H9 (cell line): ENCODE data around the gene IDNK. TPM values are rescaled to one million over a fixed set of nuclear protein-coding genes. Genes with fewer than 3 reads are reported as not detected.

ENCODE experiments used
- DNase-seq: peaks from one replicate; pipeline ENCODE4 v3.0.0-alpha.2; 2017
- H2AFZ ChIP-seq: one replicate; pipeline ENCODE4 v1.6.1; 2013; ENCODE audit warnings: mild to moderate bottlenecking, low read length, control low read depth, moderate library complexity
- H2AK5ac ChIP-seq: 2 replicates; pipeline ENCODE4 v1.6.1; 2013; ENCODE audit warnings: low read length, control low read depth, mixed read lengths; ENCODE audit not compliant: insufficient read length
- H2BK120ac ChIP-seq: one replicate; pipeline ENCODE4 v1.6.1; 2013; ENCODE audit warnings: low read depth, mild to moderate bottlenecking, low read length, control low read depth, inconsistent platforms; ENCODE audit not compliant: poor library complexity, severe bottlenecking
- H2BK12ac ChIP-seq: 2 replicates; pipeline ENCODE4 v1.6.1; 2013; ENCODE audit warnings: low read length, control low read depth, mixed read lengths, low read depth; ENCODE audit not compliant: insufficient read length
- H2BK15ac ChIP-seq: 2 replicates; pipeline ENCODE4 v1.6.1; 2013; ENCODE audit warnings: low read depth, low read length, control low read depth
- H2BK20ac ChIP-seq: one replicate; pipeline ENCODE4 v1.6.1; 2013; ENCODE audit warnings: low read depth, mild to moderate bottlenecking, low read length, control low read depth, inconsistent platforms; ENCODE audit not compliant: poor library complexity, severe bottlenecking
- H2BK5ac ChIP-seq: 2 replicates; pipeline ENCODE4 v1.6.1; 2013; ENCODE audit warnings: low read length, control low read depth, mixed read lengths; ENCODE audit not compliant: insufficient read length
- H3K14ac ChIP-seq: 2 replicates; pipeline ENCODE4 v1.6.1; 2013; ENCODE audit warnings: low read length, control low read depth; ENCODE audit not compliant: insufficient read depth
- H3K18ac ChIP-seq: 2 replicates; pipeline ENCODE4 v1.6.1; 2013; ENCODE audit warnings: low read depth, mild to moderate bottlenecking, mixed read lengths, low read length, control low read depth; ENCODE audit not compliant: insufficient read length
- H3K23ac ChIP-seq: 2 replicates; pipeline ENCODE4 v1.6.1; 2013; ENCODE audit warnings: low read length, control low read depth, mixed read lengths, low read depth; ENCODE audit not compliant: insufficient read length
- H3K23me2 ChIP-seq: 2 replicates; pipeline ENCODE4 v1.6.1; 2013; ENCODE audit warnings: low read depth, mild to moderate bottlenecking, mixed read lengths, low read length, control low read depth; ENCODE audit not compliant: insufficient read length, poor library complexity, severe bottlenecking
- H3K27ac ChIP-seq: 2 replicates; pipeline ENCODE4 v1.5.1; 2013; ENCODE audit warnings: low read length, control low read depth, mixed read lengths, low read depth; ENCODE audit not compliant: insufficient read length
- H3K27me3 ChIP-seq: 2 replicates; pipeline ENCODE4 v1.6.1; 2013; ENCODE audit warnings: low read length, control low read depth, inconsistent platforms; ENCODE audit not compliant: insufficient read depth
- H3K4ac ChIP-seq: 2 replicates; pipeline ENCODE4 v1.6.1; 2013; ENCODE audit warnings: low read depth, mild to moderate bottlenecking, control low read depth, inconsistent platforms, low read length, moderate library complexity
- H3K4me1 ChIP-seq: 2 replicates; pipeline ENCODE4 v1.6.1; 2013; ENCODE audit warnings: low read length, control low read depth, inconsistent platforms; ENCODE audit not compliant: insufficient read depth
- H3K4me2 ChIP-seq: 2 replicates; pipeline ENCODE4 v1.6.1; 2013; ENCODE audit warnings: low read length, control low read depth, mixed read lengths; ENCODE audit not compliant: insufficient read length, insufficient read depth
- H3K56ac ChIP-seq: 2 replicates; pipeline ENCODE4 v1.6.1; 2013; ENCODE audit warnings: low read depth, mild to moderate bottlenecking, mixed read lengths, low read length, control low read depth; ENCODE audit not compliant: insufficient read length
- H3K79me1 ChIP-seq: 2 replicates; pipeline ENCODE4 v1.6.1; 2013; ENCODE audit warnings: low read depth, mild to moderate bottlenecking, moderate library complexity, low read length, control low read depth, inconsistent platforms; ENCODE audit not compliant: insufficient read depth, poor library complexity, severe bottlenecking
- H3K79me2 ChIP-seq: 2 replicates; pipeline ENCODE4 v1.6.1; 2013; ENCODE audit warnings: low read length, control low read depth, inconsistent platforms; ENCODE audit not compliant: insufficient read depth
- H3K9ac ChIP-seq: 2 replicates; pipeline ENCODE4 v1.6.1; 2013; ENCODE audit warnings: low read length, control low read depth, mixed read lengths; ENCODE audit not compliant: insufficient read length; ENCODE audit errors: extremely low read depth
- H3K9me3 ChIP-seq: one replicate; pipeline ENCODE4 v1.6.1; 2013; ENCODE audit warnings: low read depth, low read length, inconsistent platforms; ENCODE audit not compliant: control insufficient read depth
- H3T11ph ChIP-seq: one replicate; pipeline ENCODE4 v1.6.1; 2013; ENCODE audit warnings: mild to moderate bottlenecking, low read length, control low read depth, inconsistent platforms
- H4K20me1 ChIP-seq: one replicate; pipeline ENCODE4 v1.6.1; 2013; ENCODE audit not compliant: control insufficient read depth, insufficient read length, insufficient read depth
- H4K5ac ChIP-seq: 2 replicates; pipeline ENCODE4 v1.6.1; 2013; ENCODE audit warnings: low read depth, mild to moderate bottlenecking, mixed read lengths, low read length, control low read depth; ENCODE audit not compliant: insufficient read length
- H4K8ac ChIP-seq: replicated peaks from 2 replicates; pipeline ENCODE4 v1.6.1; 2013; ENCODE audit warnings: low read length, control low read depth, mixed read lengths, low read depth; ENCODE audit not compliant: insufficient read length
- H4K91ac ChIP-seq: 2 replicates; pipeline ENCODE4 v1.6.1; 2013; ENCODE audit warnings: low read depth, mild to moderate bottlenecking, moderate library complexity, mixed read lengths, low read length, control low read depth; ENCODE audit not compliant: insufficient read length
- H3K27ac Mint-ChIP-seq, 3 experiments: 2 replicates in 2 of 3; 3 replicates in 1 of 3; pipeline ENCODE4 v1.8.0; 2020 to 2021; ENCODE audit warnings: mixed read lengths in 3 of 3, mild to moderate bottlenecking in 1 of 3, moderate library complexity in 1 of 3
- H3K27me3 Mint-ChIP-seq: 2 replicates; pipeline ENCODE4 v1.8.0; 2021; ENCODE audit warnings: low read depth, mild to moderate bottlenecking, moderate library complexity, mixed read lengths
- H3K36me3 Mint-ChIP-seq, 3 experiments: 2 replicates in 2 of 3; 3 replicates in 1 of 3; pipeline ENCODE4 v1.8.0; 2020 to 2021; ENCODE audit warnings: low read depth in 3 of 3, mixed read lengths in 3 of 3; ENCODE audit not compliant: insufficient read depth in 1 of 3
- H3K4me1 Mint-ChIP-seq, 2 experiments: 2 replicates each; pipeline ENCODE4 v1.8.0; 2020; ENCODE audit warnings: mixed read lengths in 2 of 2
- H3K4me3 Mint-ChIP-seq, 2 experiments: 2 replicates in 1 of 2; 3 replicates in 1 of 2; pipeline ENCODE4 v1.8.0; 2020 to 2021; ENCODE audit warnings: mild to moderate bottlenecking in 2 of 2, mixed read lengths in 2 of 2, moderate library complexity in 1 of 2
- H3K9me3 Mint-ChIP-seq, 2 experiments: 2 replicates in 1 of 2; 3 replicates in 1 of 2; pipeline ENCODE4 v1.8.0; 2020; ENCODE audit warnings: mild to moderate bottlenecking in 2 of 2, mixed read lengths in 2 of 2, moderate library complexity in 1 of 2
- CTCF ChIP-seq: fragments of 200-600 bp; sonication (generic); conservative IDR thresholded peaks from 3 replicates; pipeline ENCODE4 v1.8.0; 2021; ENCODE audit warnings: antibody characterized with exemption, mild to moderate bottlenecking
- WGBS: extraction: QIAGEN DNeasy Blood & Tissue Kit; methylation state at CpG from one replicate; pipeline ENCODE4 v1.1.7; 2013; ENCODE audit warnings: missing lambda C conversion rate, low lambda C conversion rate, mixed read lengths; ENCODE audit not compliant: insufficient read length; ENCODE audit errors: extremely low coverage; 5-methylcytosine and 5-hydroxymethylcytosine counted together
- total RNA-seq: library from RNA; stranded (reverse); gene quantifications from 2 replicates; pipeline ENCODE4 v1.2.1, GENCODE V29; 2021

Gene IDNK
- total RNA-seq, 1 experiment from 2014 or later = 1.4 TPM

DNA sequence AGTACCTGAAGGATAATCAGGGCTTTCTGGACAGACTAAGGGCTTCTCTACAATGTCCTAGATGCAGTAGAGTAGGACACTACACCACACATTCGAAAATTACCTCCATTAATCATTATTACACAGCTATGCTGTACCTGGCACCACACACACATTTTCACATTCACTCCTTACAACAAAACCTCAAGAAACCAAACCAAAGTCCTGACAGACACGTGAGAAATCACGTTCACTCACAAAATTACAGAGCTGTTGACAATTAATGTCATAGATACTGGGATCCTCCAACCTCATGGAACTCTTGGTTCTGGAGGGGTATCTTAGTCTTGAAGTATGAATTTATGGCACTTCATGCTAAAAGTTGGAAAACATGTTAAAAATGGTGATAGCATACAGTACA is 68.5 kb downstream of the IDNK start:
- Mint-ChIP-seq H3K4me3 (no peak overlapping the region), H3K27ac (peak overlapping the region in 2 of 3 experiments; percentile 1 to 13; a peak in 1 of 7 replicates), H3K36me3 (no peaks in the 10 kb centered on the region; a peak in 2 of 7 replicates), H3K27me3 (no peaks in the 10 kb centered on the region), H3K4me1 (peaks cover 2 to 19% of the 10 kb centered on the region in 2 experiments; a peak in 2 of 4 replicates), H3K9me3 (no peaks in the 10 kb centered on the region)
- Histone ChIP-seq H2AFZ (no peak overlapping the region), H3K4me2 (no peak overlapping the region), H3K79me2 (peaks cover 55% of the 10 kb centered on the region; the same call in 1 of the 2 replicates), H2BK15ac (no peak overlapping the region), H2BK12ac (no peak overlapping the region), H3K23ac (no peak overlapping the region), H3K79me1 (peaks cover 8% of the 10 kb centered on the region), H3K4me1 (no peaks in the 10 kb centered on the region), H4K91ac (no peak overlapping the region), H3K9me3 (no peaks in the 10 kb centered on the region), H3K18ac (no peak overlapping the region), H2BK120ac (no peak overlapping the region), H3K9ac (no peak overlapping the region), H3T11ph (no peak overlapping the region), H4K20me1 (no peaks in the 10 kb centered on the region), H3K14ac (no peak overlapping the region), H3K23me2 (no peaks in the 10 kb centered on the region), H2BK5ac (no peak overlapping the region), H3K27ac (no peak overlapping the region), H2AK5ac (no peak overlapping the region), H4K8ac (no peak overlapping the region), H4K5ac (no peak overlapping the region), H3K4ac (no peak overlapping the region), H3K56ac (no peak overlapping the region), H2BK20ac (no peak overlapping the region), H3K27me3 (no peaks in the 10 kb centered on the region)
- DNase-seq = no peak
- WGBS = no CpG with 5 or more reads among the region's 3 CpGs
- no peak for TF ChIP-seq CTCF

Other genes starting within 250 kb of the IDNK start
- 0.48 and 0.55 TPM in 2 replicates for gene FRMD3, start 84.7 kb upstream of the IDNK start, total RNA-seq
- 111 and 116 TPM in 2 replicates for gene UBQLN1, start 84.8 kb downstream of the IDNK start, total RNA-seq
- 5.4 and 6.2 TPM in 2 replicates for gene GKAP1, start 194.6 kb downstream of the IDNK start, total RNA-seq